Eye (tissue), 1 donor: ENCODE measurements around the gene PRR20G.
"Not testable (repeated sequence)": the region's sequence is repeated elsewhere in the genome, so short reads cannot be mapped to it uniquely, and the experiment has no call there.

ENCODE experiments used
- DNase-seq: peaks from one replicate; pipeline ENCODE4 v3.0.0-alpha.2; 2015

Gene PRR20G

GRCh38 chr3:127296959-127297358 lies 9.1 kb upstream of the PRR20G start:
- DNase-seq = no peak

GRCh38 chr3:127296166-127296565 lies 8.3 kb upstream of the PRR20G start:
- DNase-seq = no peak

DNA sequence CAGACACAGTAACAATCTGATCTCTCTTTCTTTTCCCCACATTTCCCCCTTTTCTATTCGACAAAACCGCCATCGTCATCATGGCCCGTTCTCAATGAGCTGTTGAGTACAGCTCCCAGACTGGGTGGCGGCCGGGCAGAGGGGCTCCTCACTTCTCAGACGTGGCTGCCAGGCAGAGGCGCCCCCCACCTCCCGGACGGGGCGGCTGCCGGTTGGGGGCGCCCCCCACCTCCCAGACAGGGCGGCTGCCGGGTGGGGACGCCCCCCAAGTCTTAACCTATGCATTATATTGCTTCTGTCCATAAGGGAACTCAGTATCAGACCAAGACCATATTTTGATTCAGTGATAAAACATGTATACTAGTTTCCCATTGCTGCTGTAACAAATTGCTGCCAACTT lies 5.8 kb upstream of the PRR20G start:
- DNase-seq = not testable (repeated sequence)

DNA sequence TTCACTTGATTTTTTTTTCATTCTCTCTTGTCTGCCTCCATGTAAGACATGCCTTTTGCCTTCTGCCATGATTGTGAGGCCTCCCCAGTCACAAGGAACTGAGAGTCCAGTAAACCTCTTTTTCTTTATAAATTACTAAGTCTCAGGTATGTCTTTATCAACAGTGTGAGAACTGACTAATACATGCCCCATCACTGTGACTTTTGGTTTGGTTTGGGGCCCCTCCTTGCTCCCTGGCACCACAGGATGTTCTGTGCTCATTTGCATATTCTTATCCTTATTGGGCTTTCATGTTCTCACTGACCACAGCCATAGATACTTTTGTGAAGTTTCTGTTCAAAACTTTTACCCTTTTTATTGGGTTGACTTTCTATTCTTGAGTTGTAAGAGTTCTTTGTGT lies 3.8 kb upstream of the PRR20G start:
- DNase-seq = no peak

DNA sequence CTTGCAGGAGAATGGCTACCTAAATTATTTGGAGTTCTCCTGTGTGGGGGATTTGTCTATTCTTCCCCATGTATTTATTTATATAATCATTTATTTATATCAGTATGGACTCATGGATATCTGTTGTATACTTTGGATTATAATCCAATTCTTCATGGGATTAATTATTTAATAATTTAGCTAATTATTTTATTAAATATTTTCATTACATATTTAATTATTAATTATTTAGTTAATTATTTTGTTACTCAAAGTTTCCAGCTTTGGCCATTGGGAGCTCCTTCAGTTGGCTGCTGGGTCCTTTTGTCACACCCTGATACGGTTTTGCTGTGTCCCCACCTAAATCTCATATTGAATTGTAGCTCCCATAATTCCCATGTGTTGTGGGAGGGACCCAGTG lies 3.3 kb upstream of the PRR20G start:
- no peak for DNase-seq

DNA sequence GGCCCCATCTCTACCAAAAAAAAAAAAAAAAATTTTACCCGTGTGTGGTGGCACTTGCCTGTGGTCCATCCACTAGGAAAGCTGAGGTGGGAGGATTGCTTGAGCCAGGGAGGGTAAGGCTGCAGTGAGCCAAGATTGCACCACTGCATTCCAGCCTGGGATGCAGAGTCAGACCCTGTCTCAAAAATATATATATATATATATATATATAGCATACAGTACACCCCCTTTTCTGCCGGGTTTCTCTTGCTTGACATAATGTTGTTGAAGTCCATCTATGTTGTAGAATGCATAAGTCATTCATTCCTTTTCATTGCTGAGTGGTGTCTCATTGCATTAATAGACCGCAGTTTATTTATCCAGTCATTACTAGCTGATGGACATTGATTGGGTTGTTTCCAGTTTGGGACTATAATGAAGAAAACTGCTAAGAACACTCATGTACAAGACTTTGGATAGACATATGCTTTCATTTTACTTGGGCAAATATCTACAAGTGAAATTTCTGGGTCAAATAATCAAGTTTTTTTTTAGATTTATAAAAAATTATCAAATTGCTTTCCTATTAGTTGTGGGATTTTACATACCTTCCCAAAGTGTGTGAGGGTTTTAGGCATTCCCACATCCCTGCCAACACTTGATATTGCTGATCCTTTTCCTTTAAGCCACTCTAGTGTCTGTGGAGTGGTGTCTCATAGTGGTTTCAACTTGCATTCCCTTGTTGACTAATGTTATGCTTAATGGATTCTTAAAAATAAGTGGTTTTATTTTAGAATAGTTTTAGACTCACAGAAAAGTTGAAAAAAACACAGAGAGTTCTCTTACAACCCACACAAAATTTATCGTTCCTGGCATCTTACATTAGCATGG lies 2.1 kb upstream of the PRR20G start:
- DNase-seq = peak; percentile 18

DNA sequence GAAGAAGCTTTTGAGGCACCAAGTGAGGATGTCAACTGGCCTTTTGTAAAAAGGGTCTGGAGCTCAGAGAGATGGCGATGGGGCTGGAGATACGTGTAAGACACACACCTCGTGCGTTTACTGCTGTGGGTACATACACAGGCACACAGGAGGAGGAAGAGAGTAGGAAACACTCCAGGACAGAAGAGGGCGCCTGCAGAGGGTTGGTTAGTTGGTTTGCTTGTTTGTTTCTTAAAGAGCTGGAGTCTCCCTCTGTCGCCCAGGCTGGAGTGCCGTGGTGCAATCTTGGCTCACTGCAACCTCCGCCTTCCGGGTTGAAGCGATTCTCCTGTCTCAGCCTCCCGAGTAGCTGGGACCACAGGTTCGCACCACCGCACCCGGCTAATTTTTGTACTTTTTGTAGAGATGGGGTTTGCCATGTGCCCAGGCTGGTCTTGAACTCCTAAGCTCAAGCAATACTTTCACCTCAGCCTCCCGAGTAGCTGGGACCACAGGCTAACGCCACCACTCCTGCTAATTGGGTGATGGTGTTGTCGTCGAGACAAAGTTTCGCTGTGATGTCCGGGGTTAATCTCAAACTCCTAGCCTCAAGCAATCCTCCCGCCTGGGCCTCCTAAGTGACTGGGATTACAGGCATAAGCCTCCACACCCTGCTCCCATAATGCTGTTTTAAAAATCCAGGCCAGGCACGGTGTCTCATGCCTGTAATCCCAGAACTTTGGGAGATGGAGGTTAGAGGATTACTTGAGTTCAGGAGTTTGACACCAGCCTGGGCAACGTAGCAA lies 1.3 kb upstream of the PRR20G start:
- DNase-seq = no peak

DNA sequence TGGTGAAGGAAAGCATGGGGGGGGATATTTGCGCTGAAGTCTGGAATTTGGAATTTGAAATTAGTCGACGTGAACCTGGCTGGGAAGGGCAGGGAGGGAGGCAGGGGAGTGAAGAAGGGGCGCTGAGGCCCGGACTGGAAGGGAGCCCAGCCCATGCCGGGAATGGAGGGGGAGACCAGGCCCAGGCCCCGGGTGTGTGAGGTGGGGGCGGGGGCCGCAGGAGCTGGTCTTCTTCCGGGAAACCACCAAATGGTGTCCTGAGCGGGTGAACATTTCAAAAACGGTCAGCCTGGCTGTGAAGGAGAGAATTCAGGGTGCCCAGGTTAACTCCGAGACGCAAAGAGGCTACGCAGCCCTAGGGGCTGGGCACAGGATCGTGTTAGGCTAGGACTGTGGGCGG lies 497 bp upstream of the PRR20G start:
- DNase-seq = no peak

DNA sequence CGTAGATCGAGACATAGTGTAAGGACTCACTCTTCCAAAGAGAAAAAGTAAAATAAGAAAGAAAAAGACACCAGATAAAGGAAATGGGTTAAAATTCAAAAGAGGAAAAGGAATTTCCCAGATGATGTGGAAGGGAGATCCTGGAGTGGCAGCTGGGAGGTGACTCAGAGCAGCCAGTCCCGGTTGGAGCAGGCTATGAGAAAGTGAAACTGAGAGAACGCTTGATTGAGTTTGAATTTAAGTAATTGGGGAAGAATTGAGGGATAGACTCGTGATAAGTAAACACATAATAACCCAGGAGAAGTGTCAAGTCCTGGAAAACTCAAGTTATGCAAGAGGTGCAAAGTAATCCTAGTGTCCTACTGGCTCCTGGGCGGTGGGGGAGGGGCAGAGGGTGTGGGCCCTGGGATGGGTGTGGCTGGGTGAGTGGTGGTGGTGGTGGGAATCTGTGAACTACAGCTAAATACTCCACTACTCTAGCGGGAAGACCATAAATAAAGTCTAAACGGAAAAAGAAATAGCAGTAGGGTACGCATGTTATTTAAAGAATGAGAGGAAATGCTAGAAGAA lies 1.2 kb downstream of the PRR20G start:
- no peak for DNase-seq

DNA sequence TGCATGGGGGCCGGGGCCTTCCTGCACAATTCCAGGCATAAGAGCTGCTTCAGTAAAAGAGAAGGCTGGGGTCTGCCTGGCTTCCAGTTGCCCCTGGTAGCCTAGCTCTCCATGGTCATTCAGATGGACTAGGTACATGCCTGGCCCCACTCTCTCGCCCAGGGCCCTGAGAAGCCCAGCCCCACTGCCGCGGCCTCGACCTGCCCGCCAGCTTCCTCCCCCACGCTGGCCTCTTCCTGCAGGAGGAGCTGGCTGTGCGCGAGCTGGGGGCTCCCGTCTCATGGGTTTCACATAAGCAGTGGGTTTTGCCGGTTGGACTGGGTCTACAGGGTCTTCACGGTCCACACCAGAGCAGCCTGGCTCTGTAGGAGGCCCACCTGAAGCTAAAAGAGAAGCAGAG lies 3.6 kb downstream of the PRR20G start:
- no peak for DNase-seq

- no peak for DNase-seq
Observed at GRCh38 chr3:127277561-127277960, 10.3 kb downstream of the PRR20G start.

- no peak for DNase-seq
Observed at GRCh38 chr3:127276995-127277394, 10.9 kb downstream of the PRR20G start.

DNA sequence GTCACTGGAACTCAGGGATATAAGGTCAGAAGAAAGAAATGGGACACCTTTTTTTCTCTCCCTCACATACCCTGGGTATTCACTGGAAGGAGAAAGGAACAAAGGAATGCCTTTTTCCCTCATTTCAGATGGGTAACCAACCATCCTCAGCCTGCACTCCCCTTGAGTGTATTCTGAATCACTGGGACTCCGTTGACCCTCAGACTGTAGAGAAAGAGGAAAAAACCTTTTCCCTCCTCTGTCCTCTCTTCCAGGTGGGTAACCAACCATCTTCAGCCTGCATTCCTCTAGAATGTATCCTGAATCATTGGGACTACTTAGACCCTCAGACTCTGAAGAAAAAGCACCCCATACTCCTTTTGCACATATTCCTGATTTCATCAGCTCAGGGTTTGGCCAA lies 11.4 kb downstream of the PRR20G start:
- DNase-seq = no peak

GRCh38 chr3:127275287-127275781 lies 12.5 kb downstream of the PRR20G start:
- no peak for DNase-seq

- no peak for DNase-seq
Observed at GRCh38 chr3:127274200-127274760, 13.6 kb downstream of the PRR20G start.

DNA sequence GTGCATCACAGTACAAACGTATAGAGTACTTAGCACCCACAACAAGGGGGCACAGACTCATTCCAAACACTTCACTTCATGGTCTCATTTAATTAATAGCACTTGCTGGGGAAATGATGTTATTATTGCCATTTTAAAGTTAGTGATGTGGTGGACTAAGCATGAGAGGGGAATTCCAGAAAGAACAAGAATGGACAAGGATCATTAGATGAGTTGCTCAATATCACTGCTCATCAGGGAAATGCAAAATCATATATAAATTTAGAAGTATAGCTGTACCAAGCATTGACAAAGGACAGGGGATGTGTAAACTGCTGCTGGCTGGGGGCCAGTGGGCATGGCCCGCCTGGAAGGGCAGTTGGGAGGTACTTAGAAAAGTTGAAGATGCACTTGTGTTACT lies 14.6 kb downstream of the PRR20G start:
- DNase-seq = no peak

- DNase-seq = no peak
Observed at GRCh38 chr3:127266186-127266585, 21.7 kb downstream of the PRR20G start.

DNA sequence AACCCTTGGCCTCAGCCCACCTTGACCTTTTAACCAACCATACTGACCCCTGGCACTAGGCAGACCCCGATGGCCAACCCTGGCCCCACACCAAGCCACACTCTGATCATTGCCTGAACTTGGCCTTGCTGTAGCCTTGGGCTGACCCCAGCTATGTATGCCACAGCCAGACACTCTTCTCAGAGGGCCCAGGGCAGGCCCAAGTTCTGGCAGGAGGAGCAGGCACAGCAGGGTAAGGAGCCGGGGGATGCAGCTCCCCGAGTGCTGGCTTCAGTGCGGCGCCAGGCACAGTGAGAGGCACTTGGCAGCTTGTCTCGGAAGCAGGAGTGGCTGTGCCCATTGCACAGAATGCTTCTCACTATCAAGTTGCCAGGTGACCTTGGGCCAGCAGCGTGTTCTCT lies 22.3 kb downstream of the PRR20G start:
- DNase-seq = no peak

GRCh38 chr3:127264794-127265514 lies 22.9 kb downstream of the PRR20G start:
- no peak for DNase-seq

- DNase-seq = no peak
Observed at GRCh38 chr3:127264292-127264691, 23.6 kb downstream of the PRR20G start.

DNA sequence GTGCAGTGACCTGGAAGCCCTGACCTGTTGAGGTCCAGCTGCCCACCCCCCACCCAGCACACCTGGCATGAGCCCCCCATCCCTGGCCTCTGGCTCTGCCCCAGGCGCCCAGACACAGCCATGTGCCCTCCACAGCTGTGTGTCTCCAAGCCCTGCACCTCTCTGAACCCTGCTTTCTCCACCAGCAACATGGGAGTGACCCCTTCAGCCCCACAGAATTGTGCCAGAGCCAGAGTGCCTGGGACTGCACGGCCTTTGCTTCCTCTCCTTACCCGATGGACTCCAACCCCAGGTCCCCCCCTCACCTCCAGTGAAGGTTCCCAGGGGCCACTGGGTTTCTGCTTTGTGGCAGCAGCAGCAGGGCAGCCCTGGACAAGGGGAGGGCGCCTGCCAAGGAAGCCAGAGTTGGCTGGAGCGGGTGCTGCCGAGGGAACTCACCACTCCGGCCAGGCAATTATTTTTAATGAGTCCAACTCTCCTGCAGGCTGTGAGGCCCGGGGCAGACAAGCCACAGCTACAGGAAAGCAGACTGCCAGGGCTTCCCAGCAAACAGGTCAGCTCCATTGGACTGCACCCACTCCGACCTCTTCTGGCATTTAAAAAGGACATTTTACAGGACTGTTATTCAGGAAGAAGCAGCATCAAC lies 24.1 kb downstream of the PRR20G start:
- peak; percentile 78 for DNase-seq

DNA sequence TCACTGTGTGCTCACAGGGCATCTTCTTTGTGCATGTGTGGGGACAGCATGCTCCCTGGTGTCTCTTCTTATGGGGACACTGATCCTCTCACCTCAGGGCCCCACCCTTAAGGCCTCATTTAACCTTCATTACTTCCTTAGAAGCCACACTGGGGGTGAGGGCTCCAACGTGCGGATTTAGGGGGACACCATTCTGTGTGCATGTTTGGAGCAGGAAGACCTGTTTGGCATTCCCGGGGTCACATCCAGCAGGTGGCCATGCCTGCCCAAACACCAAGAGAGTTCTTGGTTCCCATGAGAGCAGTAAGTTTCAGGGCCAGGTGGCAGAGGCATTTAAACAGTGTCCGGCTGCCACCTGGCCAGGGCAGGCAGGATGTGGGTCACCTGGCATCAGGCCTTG lies 24.8 kb downstream of the PRR20G start:
- no peak for DNase-seq
